Natural killer cell (primary cell): ENCODE data around the gene ITFG1. TPM values are rescaled to one million over a fixed set of nuclear protein-coding genes. Genes with fewer than 3 reads are reported as not detected.

Experiments
- ATAC-seq, 3 donors: fragments of 150-1000 bp in 2 of 3; fragments of 200-7000 bp in 1 of 3; cut with Tn5 transposase; 1 replicate in 1 of 3; 2 replicates in 2 of 3; pipeline ENCODE4 v1.10.0; 2021; ENCODE audit warnings: mild to moderate bottlenecking in 2 of 3, moderate library complexity in 2 of 3
- DNase-seq, 2 donors: peaks; one replicate each; pipeline versions ENCODE4 v3.0.0 to v3.0.0-alpha.2; 2013 to 2021; ENCODE audit warnings: mixed read lengths in 1 of 2
- H3K27ac ChIP-seq: one replicate; pipeline ENCODE4 v1.5.1; 2013; ENCODE audit warnings: mild to moderate bottlenecking, low read length
- H3K27me3 ChIP-seq: one replicate; pipeline ENCODE4 v1.6.1; 2013; ENCODE audit warnings: low read length; ENCODE audit not compliant: control insufficient read depth, insufficient read depth
- H3K36me3 ChIP-seq: one replicate; pipeline ENCODE4 v1.6.1; 2013; ENCODE audit warnings: low read length; ENCODE audit not compliant: control insufficient read depth, insufficient read depth
- H3K4me1 ChIP-seq: one replicate; pipeline ENCODE4 v1.6.1; 2013; ENCODE audit warnings: low read length; ENCODE audit not compliant: control insufficient read depth, insufficient read depth
- H3K4me3 ChIP-seq: one replicate; pipeline ENCODE4 v1.5.1; 2013; ENCODE audit warnings: low read length
- H3K9me3 ChIP-seq: one replicate; pipeline ENCODE4 v1.6.1; 2013; ENCODE audit warnings: low read length; ENCODE audit not compliant: control insufficient read depth, insufficient read depth
- H3K27ac Mint-ChIP-seq, 2 donors: one replicate each; pipeline ENCODE4 v1.8.0; 2022; ENCODE audit warnings: mild to moderate bottlenecking in 2 of 2, mixed read lengths in 2 of 2, moderate library complexity in 1 of 2
- H3K27me3 Mint-ChIP-seq, 2 donors: one replicate each; pipeline ENCODE4 v1.8.0; 2022; ENCODE audit warnings: low read depth in 2 of 2, mixed read lengths in 2 of 2
- H3K36me3 Mint-ChIP-seq: one replicate; pipeline ENCODE4 v1.8.0; 2022; ENCODE audit warnings: mixed read lengths
- H3K4me1 Mint-ChIP-seq, 2 donors: one replicate each; pipeline ENCODE4 v1.8.0; 2022; ENCODE audit warnings: mixed read lengths in 2 of 2
- H3K4me3 Mint-ChIP-seq: one replicate; pipeline ENCODE4 v1.8.0; 2022; ENCODE audit warnings: mild to moderate bottlenecking, moderate library complexity, mixed read lengths
- H3K9me3 Mint-ChIP-seq, 2 donors: one replicate each; pipeline ENCODE4 v1.8.0; 2022; ENCODE audit warnings: mixed read lengths in 2 of 2
- CTCF ChIP-seq: fragments of 200-600 bp; IDR thresholded peaks from one replicate; pipeline ENCODE4 v1.8.0; 2022; ENCODE audit warnings: antibody characterized with exemption
- WGBS: methylation state at CpG from one replicate; pipeline ENCODE4 v1.1.7; 2013; ENCODE audit warnings: missing lambda C conversion rate; ENCODE audit not compliant: insufficient coverage; 5-methylcytosine and 5-hydroxymethylcytosine counted together
- intact Hi-C: fragments of 100-400 bp; cut with micrococcal nuclease; formaldehyde crosslinking; loops from one replicate; pipeline ENCODE4 v1.14.2; 2022
- total RNA-seq, 4 donors: library from RNA; stranded (reverse); fragments of 120-200 nt in 1 of 4; gene quantifications; one replicate each; pipeline versions ENCODE4 v1.2.3 to v1.2.4, GENCODE V29; 2013 to 2022

ITFG1 gene
- total RNA-seq, 3 donors from 2014 or later (not counting 1 experiment from before 2014, with no cell fraction given): 30.4 to 44.1 (median 38.2) TPM

GRCh38 chr16:47142821-47143676, 317.8 kb downstream of the ITFG1 start:
- H3K27ac ChIP-seq: no peak overlapping the region
- no peak overlapping the region for H3K27ac Mint-ChIP-seq
- H3K36me3 Mint-ChIP-seq: no peaks in the 10 kb centered on the region
- H3K9me3 ChIP-seq: no peaks in the 10 kb centered on the region
- peaks cover 32 to 67% of the 10 kb centered on the region in 2 donors for H3K27me3 Mint-ChIP-seq
- no peaks in the 10 kb centered on the region for H3K9me3 Mint-ChIP-seq
- TF ChIP-seq CTCF: peak; percentile 43
- DNase-seq: peak; percentile 44 to 76
- 1% methylated on average over 111 of the region's 111 CpGs for WGBS
- peak overlapping the region; percentile 81 for H3K4me3 Mint-ChIP-seq
- peaks cover 16% of the 10 kb centered on the region for H3K4me1 ChIP-seq
- peaks cover 19 to 22% of the 10 kb centered on the region in 2 donors for H3K4me1 Mint-ChIP-seq
- peaks cover 25% of the 10 kb centered on the region for H3K27me3 ChIP-seq
- intact Hi-C loops: loop anchor here (5.0 kb wide), 1 partner anchor 106 kb away; no protein-coding TSS in a partner anchor
- peak overlapping the region; percentile 37 for H3K4me3 ChIP-seq
- peak; percentile 53 to 75 (median 61) for ATAC-seq
- no peaks in the 10 kb centered on the region for H3K36me3 ChIP-seq

GRCh38 chr16:47142486-47142820, 318.4 kb downstream of the ITFG1 start:
- TF ChIP-seq CTCF: no peak
- no peak overlapping the region for H3K4me3 ChIP-seq
- peak in 1 of 2 donors; percentile 27 for DNase-seq

GRCh38 chr16:47141773-47142485, 318.9 kb downstream of the ITFG1 start:
- ATAC-seq (peak; percentile 69 to 82 (median 73)), DNase-seq (peak; percentile 67 to 90)
- H3K36me3 ChIP-seq: no peaks in the 10 kb centered on the region
- peaks cover 16% of the 10 kb centered on the region for H3K4me1 ChIP-seq
- H3K9me3 ChIP-seq: no peaks in the 10 kb centered on the region
- WGBS: 3% methylated on average over 23 of the region's 26 CpGs
- Mint-ChIP-seq H3K27ac (peak overlapping the region in 1 of 2 donors; percentile 17), H3K27me3 (peaks cover 32 to 74% of the 10 kb centered on the region in 2 donors), H3K9me3 (no peaks in the 10 kb centered on the region), H3K4me1 (peaks cover 19 to 22% of the 10 kb centered on the region in 2 donors), H3K36me3 (no peaks in the 10 kb centered on the region), H3K4me3 (peak overlapping the region; percentile 81)
- TF ChIP-seq CTCF: peak; percentile 80
- intact Hi-C loops: loop anchor here (1.0 to 5.0 kb wide), 4 partner anchors 105 to 1023 kb away; no protein-coding TSS in a partner anchor
- H3K27me3 ChIP-seq: peaks cover 25% of the 10 kb centered on the region
- peak overlapping the region; percentile 23 for H3K4me3 ChIP-seq
- no peak overlapping the region for H3K27ac ChIP-seq

More at GRCh38 chr16:47142486-47142820, 318.4 kb downstream of the ITFG1 start:
- peak overlapping the region; percentile 81 for H3K4me3 Mint-ChIP-seq
- 0% methylated on average over 1 of the region's 8 CpGs for WGBS
- no peak overlapping the region for H3K27ac Mint-ChIP-seq
- intact Hi-C loops: loop anchor here (5.0 kb wide), 1 partner anchor 105 kb away; no protein-coding TSS in a partner anchor
- Histone ChIP-seq H3K27me3 (peaks cover 25% of the 10 kb centered on the region), H3K36me3 (no peaks in the 10 kb centered on the region), H3K9me3 (no peaks in the 10 kb centered on the region), H3K4me1 (peaks cover 16% of the 10 kb centered on the region), H3K27ac (no peak overlapping the region)
- H3K4me1 Mint-ChIP-seq: peaks cover 19 to 22% of the 10 kb centered on the region in 2 donors
- ATAC-seq: no peak
- peaks cover 32 to 72% of the 10 kb centered on the region in 2 donors for H3K27me3 Mint-ChIP-seq
- H3K36me3 Mint-ChIP-seq: no peaks in the 10 kb centered on the region
- H3K9me3 Mint-ChIP-seq: no peaks in the 10 kb centered on the region
